ENCODE results near the gene H2AZ2. TPM values are rescaled to one million over a fixed set of nuclear protein-coding genes. Genes with fewer than 3 reads are reported as not detected.
"Not testable (repeated sequence)": the region's sequence is repeated elsewhere in the genome, so short reads cannot be mapped to it uniquely, and the experiment has no call there.

Gene H2AZ2
- total RNA-seq, 4 donors from 2014 or later: 62.8 to 83.8 (median 70.1) TPM

DNA sequence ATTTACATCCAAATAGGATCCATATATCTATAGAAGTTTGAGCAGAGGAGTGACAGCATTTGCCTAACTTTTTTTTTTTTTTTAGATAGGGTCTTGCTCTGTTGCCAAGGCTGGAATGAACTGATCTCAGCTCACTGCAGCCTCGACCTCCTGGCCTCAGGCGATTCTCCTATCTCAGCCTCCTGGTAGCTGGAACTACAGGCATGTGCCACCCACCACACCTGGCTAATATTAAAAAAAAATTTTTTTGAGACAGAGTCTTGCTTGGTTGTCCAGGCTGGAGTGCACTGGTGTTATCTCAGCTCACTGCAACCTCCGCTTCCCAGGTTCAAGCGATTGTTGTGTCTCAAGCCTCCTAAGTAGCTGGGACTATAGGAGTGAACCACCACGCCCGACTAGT, 36.3 kb downstream of the H2AZ2 start:
- intact Hi-C loops (cut with DNase I; ENCODE audit: low total_unique reads): no loop called here
- TF ChIP-seq, protein P1, sequence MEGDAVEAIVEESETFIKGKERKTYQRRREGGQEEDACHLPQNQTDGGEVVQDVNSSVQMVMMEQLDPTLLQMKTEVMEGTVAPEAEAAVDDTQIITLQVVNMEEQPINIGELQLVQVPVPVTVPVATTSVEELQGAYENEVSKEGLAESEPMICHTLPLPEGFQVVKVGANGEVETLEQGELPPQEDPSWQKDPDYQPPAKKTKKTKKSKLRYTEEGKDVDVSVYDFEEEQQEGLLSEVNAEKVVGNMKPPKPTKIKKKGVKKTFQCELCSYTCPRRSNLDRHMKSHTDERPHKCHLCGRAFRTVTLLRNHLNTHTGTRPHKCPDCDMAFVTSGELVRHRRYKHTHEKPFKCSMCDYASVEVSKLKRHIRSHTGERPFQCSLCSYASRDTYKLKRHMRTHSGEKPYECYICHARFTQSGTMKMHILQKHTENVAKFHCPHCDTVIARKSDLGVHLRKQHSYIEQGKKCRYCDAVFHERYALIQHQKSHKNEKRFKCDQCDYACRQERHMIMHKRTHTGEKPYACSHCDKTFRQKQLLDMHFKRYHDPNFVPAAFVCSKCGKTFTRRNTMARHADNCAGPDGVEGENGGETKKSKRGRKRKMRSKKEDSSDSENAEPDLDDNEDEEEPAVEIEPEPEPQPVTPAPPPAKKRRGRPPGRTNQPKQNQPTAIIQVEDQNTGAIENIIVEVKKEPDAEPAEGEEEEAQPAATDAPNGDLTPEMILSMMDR (IDR thresholded peaks at IDR 0.05): no peak
- WGBS, 2 donors: 85 to 86% methylated on average over 6 of the region's 6 CpGs
- DNase-seq (ENCODE audit: low spot score in 2 of 2): no peak
- H3K4me3 ChIP-seq (ENCODE audit: low read depth, poor library complexity, severe bottlenecking): no peak overlapping the region

GRCh38 chr7:44811093-44811492, 36.8 kb downstream of the H2AZ2 start:
- TF ChIP-seq, protein P1 (IDR thresholded peaks at IDR 0.05): no peak
- TF ChIP-seq POLR2A (IDR thresholded peaks at IDR 0.05): no peak
- DNase-seq (ENCODE audit: low spot score in 2 of 2): no peak
- intact Hi-C loops (cut with DNase I; ENCODE audit: low total_unique reads): no loop called here
- no peak overlapping the region for H3K4me3 ChIP-seq (ENCODE audit: low read depth, poor library complexity, severe bottlenecking)

GRCh38 chr7:44808914-44809393, 38.9 kb downstream of the H2AZ2 start:
- TF ChIP-seq, protein P1 (IDR thresholded peaks at IDR 0.05): no peak
- TF ChIP-seq POLR2A (IDR thresholded peaks at IDR 0.05): no peak
- DNase-seq (ENCODE audit: low spot score in 2 of 2): no peak
- WGBS, 2 donors: 89 to 92% methylated on average over 4 of the region's 4 CpGs
- intact Hi-C loops (cut with DNase I; ENCODE audit: low total_unique reads): no loop called here
- no peak overlapping the region for H3K4me3 ChIP-seq (ENCODE audit: low read depth, poor library complexity, severe bottlenecking)

DNA sequence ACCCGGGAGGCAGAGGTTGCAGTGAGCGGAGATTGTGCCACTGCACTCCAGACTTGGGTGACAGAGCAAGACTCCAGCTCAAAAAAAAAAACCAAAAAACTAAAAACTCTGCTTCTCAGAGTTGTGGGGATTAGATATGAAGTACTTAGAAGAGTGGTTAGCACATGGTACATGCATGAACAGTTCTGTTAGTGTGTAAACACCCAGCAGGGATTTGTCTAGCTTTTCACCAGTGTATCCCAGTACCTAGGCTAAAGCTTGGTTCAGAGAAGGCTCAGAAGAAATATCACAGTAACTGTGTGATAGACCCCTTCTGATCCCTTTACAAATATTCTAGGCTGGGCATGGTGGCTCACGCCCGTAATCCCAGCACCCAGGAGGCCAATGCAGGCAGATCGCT, 41.9 kb downstream of the H2AZ2 start:
- DNase-seq (ENCODE audit: low spot score in 2 of 2): no peak
- intact Hi-C loops (cut with DNase I; ENCODE audit: low total_unique reads): no loop called here
- WGBS, 2 donors: 90 to 92% methylated on average over 5 of the region's 5 CpGs
- H3K4me3 ChIP-seq (ENCODE audit: low read depth, poor library complexity, severe bottlenecking): no peak overlapping the region
- TF ChIP-seq POLR2A (IDR thresholded peaks at IDR 0.05): no peak
- TF ChIP-seq, protein P1 (IDR thresholded peaks at IDR 0.05): no peak

GRCh38 chr7:44803828-44804519, 43.9 kb downstream of the H2AZ2 start:
- DNase-seq (ENCODE audit: low spot score in 2 of 2): not testable (repeated sequence)

GRCh38 chr7:44802418-44803025, 45.4 kb downstream of the H2AZ2 start:
- no peak overlapping the region for H3K4me3 ChIP-seq (ENCODE audit: low read depth, poor library complexity, severe bottlenecking)
- TF ChIP-seq, protein P1 (IDR thresholded peaks at IDR 0.05): no peak
- intact Hi-C loops (cut with DNase I; ENCODE audit: low total_unique reads): no loop called here
- 93 to 96% methylated on average over 5 of the region's 5 CpGs for WGBS, 2 donors
- no peak for DNase-seq (ENCODE audit: low spot score in 2 of 2)

More at GRCh38 chr7:44803828-44804519, 43.9 kb downstream of the H2AZ2 start:
- intact Hi-C loops (cut with DNase I; ENCODE audit: low total_unique reads); H3K4me3 ChIP-seq (ENCODE audit: low read depth, poor library complexity, severe bottlenecking): not testable (repeated sequence)
- 90 to 93% methylated on average over 10 of the region's 10 CpGs for WGBS, 2 donors

All from lower leg skin (tissue), 4 donors.